ENCODE data around the gene CTNNA3. TPM values are rescaled to one million over a fixed set of nuclear protein-coding genes. Genes with fewer than 3 reads are reported as not detected.
"Not testable (repeated sequence)": the region's sequence is repeated elsewhere in the genome, so short reads cannot be mapped to it uniquely, and the experiment has no call there.

The CTNNA3 gene
- total RNA-seq, 1 experiment from 2014 or later, result 0.06 TPM

DNA sequence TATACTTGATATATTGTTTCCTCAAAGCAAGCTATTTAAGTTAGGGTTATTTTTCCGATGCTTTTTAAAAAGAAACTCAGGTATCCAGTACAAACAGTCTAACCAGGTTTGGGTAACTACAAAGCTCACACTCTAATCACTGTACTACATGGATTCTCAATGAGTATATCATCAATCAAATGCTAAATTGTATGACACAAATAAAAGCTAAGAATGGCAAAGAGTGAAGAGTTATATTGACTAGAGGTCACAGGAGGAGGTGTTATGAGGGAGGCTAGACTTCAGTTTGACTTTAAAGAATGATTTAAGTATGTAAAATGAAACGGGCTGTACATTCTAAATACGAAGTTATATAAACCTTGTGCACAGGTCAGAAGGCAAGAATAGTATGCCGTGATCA is 178.0 kb downstream of the CTNNA3 start:
- DNase-seq (ENCODE audit: low read depth), result no peak

DNA sequence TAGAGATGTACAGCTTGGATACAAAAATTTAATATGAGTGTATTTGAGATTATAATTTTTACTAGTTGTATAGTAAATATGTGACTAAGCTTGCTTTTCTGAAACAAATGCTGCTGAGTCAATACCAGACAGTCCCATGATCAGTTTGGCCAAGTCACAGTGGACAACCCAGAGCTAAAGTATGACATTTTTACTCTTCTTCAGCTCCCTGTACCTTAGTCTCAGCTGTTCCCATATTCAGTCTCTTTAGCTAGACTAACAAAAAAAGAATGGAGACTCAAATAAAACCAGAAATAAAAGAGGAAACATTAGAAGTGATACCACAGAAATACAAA is 189.3 kb downstream of the CTNNA3 start:
- DNase-seq (ENCODE audit: low read depth), result no peak

DNA sequence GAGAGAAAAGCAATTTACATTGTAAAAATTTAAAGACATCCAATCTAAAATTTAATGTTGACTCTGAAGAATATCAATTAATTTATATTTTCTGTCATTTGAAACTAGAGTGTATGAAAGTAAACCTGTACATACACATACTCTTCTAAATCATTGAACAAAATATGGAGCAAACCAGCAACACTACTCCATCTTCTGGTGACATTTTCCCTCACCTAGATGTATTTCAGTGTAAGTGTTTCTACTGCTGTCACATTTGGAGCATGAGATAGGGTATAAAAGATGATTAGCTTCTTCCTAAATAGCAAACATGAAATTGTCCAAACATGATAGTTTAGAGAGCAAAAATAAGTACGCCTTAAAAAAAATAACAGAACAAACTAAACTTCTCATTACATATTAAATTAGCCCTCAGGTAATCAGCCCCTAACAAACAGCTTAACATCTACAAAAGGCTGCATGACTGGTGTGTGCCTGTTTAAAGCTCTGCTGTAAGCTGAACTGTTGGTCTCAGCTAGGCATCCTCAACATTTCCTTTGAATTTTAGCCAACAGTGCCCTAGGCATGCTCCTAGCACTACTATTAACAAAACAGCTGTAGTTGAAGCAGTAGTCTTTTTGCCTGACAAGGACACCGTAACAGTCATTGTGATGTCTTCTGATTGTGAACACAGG is 189.8 kb downstream of the CTNNA3 start:
- DNase-seq (ENCODE audit: low read depth), result no peak

GRCh38 chr10:67492317-67493019 is 203.5 kb downstream of the CTNNA3 start:
- no peak for DNase-seq (ENCODE audit: low read depth)

DNA sequence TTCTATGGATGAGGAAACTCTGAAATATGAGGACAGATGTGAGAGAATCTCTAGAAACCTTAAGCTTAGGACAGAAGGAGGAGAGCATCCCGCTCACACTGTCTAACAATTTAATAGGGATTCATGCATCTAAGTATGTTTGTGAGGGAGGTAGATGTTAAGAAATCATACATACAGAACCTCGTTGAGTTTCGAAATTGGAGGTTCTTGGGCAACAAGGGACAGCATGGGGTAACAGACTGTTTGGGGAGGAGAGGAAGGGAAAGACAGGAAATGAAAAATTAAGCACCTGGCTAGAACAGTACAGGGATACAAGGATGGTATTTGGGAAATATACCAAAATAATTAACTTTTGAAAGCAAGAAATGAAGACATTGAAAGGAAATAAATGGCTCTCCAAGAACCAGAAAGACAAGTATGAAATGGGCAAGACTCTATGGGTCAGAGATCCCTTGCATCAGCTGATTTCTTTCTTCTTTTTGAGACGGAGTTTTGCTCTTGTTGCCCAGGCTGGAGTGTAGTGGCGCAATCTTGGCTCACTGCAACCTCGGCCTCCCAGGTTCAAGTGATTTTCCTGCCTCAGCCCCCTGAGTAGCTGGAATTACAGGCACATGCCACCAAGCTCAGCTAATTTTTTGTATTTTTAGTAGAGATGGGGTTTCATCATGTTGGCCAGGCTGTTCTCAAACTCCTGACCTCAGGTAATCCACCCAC is 207.9 kb downstream of the CTNNA3 start:
- DNase-seq (ENCODE audit: low read depth), result no peak

DNA sequence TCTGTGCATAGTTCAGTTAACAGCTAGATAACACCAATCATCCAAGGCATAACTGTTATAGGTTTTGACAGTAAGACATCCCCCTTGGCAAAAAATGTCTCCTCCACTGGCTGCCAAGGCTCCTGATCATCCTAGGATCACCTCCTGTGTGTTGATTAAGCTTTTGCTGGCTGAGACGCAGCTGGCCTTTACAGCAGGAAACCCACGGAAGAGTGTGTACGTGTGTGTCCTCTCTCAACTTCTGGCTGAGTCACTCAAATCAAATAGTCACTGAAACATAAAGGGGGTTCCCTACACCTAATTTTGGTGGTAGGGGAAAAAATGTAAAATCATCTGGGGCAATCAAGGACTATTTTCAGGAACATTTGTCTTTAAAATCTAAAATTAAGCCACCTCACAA is 208.8 kb downstream of the CTNNA3 start:
- no peak for DNase-seq (ENCODE audit: low read depth)

GRCh38 chr10:67477868-67478267 is 218.1 kb downstream of the CTNNA3 start:
- DNase-seq (ENCODE audit: low read depth), result no peak

GRCh38 chr10:67476201-67476600 is 219.8 kb downstream of the CTNNA3 start:
- DNase-seq (ENCODE audit: low read depth), result no peak

- DNase-seq (ENCODE audit: low read depth), result no peak
Observed at GRCh38 chr10:67473850-67474633, 222.0 kb downstream of the CTNNA3 start.

GRCh38 chr10:67471022-67471421 is 225.0 kb downstream of the CTNNA3 start:
- DNase-seq (ENCODE audit: low read depth), result no peak

DNA sequence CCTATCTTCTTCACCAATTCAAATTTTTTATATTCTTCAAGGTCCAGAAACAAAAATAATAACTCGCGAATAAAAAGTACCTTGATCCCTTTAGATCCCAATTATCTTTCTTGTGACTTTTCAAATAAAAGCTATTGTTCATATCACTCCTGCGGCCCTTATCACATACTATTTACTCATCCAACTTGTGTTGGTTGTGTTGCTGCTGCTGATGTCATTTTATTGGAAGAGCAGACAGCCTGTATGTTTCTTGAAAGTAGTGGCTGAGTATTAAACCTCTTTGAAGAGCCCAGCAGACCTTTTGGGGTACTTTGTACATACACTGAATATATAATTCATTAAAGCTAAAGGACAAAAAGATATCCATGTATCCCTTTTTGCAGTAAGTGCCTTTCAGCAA is 231.7 kb downstream of the CTNNA3 start:
- DNase-seq (ENCODE audit: low read depth), result no peak

DNA sequence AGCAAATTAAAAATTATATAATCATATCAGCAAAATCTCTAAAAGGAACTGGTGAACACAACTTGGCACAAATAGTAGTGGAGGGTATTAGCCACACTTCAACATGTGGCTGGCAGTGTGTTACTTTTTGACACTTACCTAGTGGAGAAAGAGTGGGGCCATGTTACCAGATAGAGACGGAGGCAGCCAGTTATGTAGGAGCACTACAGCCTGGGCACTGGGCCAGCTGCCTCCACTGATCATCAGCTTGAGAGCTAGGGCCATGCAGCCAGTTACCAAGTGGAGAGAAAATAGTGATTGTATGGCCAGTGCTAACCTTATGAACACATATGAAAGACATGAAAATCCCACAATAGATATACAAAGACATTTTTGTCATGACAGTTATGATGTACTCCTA is 243.1 kb downstream of the CTNNA3 start:
- no peak for DNase-seq (ENCODE audit: low read depth)

DNA sequence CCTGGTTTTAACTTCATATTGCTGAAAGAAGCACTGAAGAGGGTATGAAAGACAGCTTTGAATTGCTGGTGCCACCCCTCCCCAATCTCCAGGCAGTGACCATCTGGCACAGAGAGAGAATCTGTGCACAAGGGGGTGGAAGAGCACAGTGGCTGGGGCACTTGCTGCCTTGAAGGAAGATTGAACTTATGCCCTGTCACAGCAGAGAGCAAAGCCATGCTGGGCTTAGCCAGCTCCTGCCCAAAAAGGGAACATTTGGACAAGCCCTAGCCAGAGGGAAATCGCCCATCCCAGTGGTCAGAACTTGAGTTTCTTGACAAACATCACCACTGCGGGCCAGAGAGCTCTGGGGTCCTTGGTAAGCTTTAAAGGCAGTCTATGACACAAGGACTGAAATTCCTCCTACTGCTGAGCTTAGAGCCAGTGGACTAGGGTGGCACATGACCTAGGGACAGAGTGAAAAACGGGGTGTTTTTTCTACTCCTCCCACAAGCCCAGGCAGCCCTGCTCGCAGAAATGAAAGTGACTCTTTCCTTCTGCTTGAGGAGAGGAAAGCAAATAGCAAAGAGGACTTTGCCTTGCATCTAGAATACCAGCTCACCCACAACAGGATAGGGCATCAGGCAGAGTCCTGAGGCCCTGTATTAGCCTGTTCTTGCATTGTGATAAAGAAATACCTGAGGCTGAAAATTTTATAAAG is 257.2 kb downstream of the CTNNA3 start:
- DNase-seq (ENCODE audit: low read depth), result no peak

DNA sequence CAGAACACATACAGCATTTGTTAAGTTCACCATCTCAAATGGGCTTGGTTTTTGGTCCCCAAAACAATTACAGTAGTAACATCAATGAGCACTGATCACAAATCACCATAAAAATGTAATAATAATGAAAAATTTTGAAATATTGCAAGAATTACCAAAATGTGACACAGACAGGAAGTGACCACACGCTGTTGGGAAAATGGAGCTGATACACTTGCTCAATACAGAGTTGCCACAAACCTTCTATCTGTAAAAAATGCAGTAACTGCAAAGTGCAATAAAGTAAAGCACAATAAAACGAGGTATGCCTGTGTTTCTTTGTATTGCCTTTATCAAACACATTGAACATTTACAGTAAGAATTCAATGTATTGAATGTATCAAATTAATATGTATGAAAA is 262.7 kb downstream of the CTNNA3 start:
- no peak for DNase-seq (ENCODE audit: low read depth)

DNA sequence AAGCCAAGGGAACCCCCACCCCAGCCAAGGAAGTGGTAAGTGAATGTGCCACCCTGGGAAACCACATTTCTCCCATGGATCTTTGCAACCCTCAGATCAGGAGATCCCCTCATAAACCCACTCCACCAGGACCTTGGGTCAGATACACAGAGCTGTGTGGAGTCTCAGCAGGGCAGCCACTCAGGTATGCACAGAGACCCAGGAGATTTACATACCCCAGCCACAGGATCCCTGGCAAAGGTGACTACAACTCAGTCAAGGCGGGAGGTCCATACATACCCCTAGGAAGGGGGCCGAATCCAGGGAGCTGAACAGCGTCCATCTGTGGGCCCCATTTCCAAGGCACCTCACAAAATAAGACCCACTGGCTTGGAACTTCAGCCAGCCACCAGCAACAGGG is 293.4 kb downstream of the CTNNA3 start:
- DNase-seq (ENCODE audit: low read depth), result no peak

GRCh38 chr10:67401711-67402110 is 294.3 kb downstream of the CTNNA3 start:
- no peak for DNase-seq (ENCODE audit: low read depth)

DNA sequence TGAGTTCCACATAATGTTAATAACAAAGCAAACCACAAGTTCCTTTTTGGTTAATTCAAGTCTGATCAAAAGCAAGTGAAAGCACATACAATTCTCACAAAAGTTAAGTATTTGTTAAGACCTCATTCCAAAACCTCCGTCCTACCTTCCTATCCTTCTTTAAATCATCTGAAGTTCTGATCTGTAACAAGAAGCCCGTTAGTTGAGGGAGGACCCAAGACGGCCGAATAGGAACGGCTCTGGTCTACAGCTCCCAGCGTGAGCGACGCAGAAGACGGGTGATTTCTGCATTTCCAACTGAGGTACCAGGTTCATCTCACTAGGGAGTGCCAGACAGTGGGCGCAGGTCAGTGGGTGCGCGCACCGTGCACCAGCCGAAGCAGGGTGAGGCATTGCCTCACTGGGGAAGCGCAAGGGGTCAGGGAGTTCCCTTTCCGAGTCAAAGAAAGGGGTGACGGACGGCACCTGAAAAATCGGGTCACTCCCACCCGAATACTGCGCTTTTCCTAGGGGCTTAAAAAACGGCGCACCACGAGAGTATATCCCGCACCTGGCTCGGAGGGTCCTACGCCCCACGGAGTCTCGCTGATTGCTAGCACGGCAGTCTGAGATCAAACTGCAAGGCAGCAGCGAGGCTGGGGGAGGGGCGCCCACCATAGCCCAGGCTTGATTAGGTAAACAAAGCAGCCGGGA is 309.0 kb downstream of the CTNNA3 start:
- DNase-seq (ENCODE audit: low read depth), result not testable (repeated sequence)

DNA sequence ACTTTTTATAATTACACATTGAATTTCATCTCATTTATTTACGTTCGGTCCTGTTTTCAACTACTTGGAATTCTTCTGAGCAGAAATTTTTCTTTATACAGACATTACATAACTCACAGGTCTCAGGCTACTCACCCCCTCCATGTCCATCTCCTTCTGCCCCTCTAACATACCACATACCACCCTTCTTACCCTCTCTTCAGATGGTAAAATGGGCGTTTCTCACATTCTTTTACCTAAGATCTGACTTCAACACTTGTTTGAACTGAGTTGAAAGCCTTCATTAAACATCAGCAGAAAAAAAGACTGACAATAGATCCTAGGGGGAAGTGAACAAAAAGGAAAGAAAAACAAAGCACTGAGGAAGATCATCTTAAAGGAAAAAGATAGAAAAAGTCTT is 309.7 kb downstream of the CTNNA3 start:
- DNase-seq (ENCODE audit: low read depth), result no peak

GRCh38 chr10:67385566-67385965 is 310.4 kb downstream of the CTNNA3 start:
- DNase-seq (ENCODE audit: low read depth), result no peak

DNA sequence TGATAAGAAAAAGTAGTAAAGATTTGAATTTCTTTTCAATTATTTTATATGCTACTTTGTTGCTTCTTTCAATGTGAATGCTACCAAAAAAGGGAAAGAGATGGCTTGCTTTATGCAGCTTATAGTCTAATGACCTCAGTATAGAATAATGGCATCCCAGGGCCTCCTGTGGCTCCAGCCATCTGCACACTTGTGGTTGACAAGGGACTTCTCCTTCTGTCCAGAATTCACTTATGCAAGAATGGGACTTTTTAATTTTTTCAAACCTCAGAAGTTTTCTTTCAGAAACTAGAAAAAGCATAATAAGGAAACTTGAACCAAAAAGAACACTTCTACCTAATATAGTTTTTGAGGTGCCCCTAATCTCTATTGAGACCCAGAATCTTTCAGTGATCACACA is 310.9 kb downstream of the CTNNA3 start:
- DNase-seq (ENCODE audit: low read depth), result no peak
